Stimulated activated CD8-positive, alpha-beta memory T cell treated with anti-CD3 and anti-CD28 coated beads, Interleukin-15, amount 100 ng/mL, for 4 hours (primary cell): ENCODE results near the gene MTCH2.
"Not testable (repeated sequence)": the region's sequence is repeated elsewhere in the genome, so short reads cannot be mapped to it uniquely, and the experiment has no call there.

Experiments
- DNase-seq, 2 donors: peaks; one replicate each; pipeline ENCODE4 v3.0.0-alpha.2; 2020; ENCODE audit warnings: low read depth in 2 of 2

Gene MTCH2

GRCh38 chr11:47636331-47636730 is 6.0 kb downstream of the MTCH2 start:
- DNase-seq: not testable (repeated sequence)

- DNase-seq: no peak
These were observed 10.9 kb downstream of the MTCH2 start for GRCh38 chr11:47631473-47631872.

- no peak for DNase-seq
These were observed 14.3 kb downstream of the MTCH2 start for GRCh38 chr11:47628026-47628425.

GRCh38 chr11:47626234-47626633 is 16.1 kb downstream of the MTCH2 start:
- no peak for DNase-seq

GRCh38 chr11:47620836-47621378 is 21.5 kb downstream of the MTCH2 start:
- no peak for DNase-seq

GRCh38 chr11:47617417-47617809 is 24.9 kb downstream of the MTCH2 start:
- DNase-seq: no peak

GRCh38 chr11:47616726-47617416 is 25.5 kb downstream of the MTCH2 start:
- DNase-seq: no peak

- no peak for DNase-seq
These were observed 27.1 kb downstream of the MTCH2 start for GRCh38 chr11:47615249-47615648.

- DNase-seq: no peak
These were observed 31.0 kb downstream of the MTCH2 start for GRCh38 chr11:47611348-47611794.

- DNase-seq: no peak
These were observed 32.7 kb downstream of the MTCH2 start for GRCh38 chr11:47609675-47610074.

GRCh38 chr11:47607380-47607779 is 35.0 kb downstream of the MTCH2 start:
- no peak for DNase-seq

- DNase-seq: no peak
These were observed 35.6 kb downstream of the MTCH2 start for GRCh38 chr11:47606731-47607130.

- DNase-seq: no peak
These were observed 36.4 kb downstream of the MTCH2 start for GRCh38 chr11:47605921-47606320.

- DNase-seq: no peak
These were observed 39.1 kb downstream of the MTCH2 start for GRCh38 chr11:47603295-47603694.

GRCh38 chr11:47599902-47600301 is 42.5 kb downstream of the MTCH2 start:
- no peak for DNase-seq

- DNase-seq: no peak
These were observed 46.4 kb downstream of the MTCH2 start for GRCh38 chr11:47595967-47596366.

GRCh38 chr11:47595029-47595428 is 47.3 kb downstream of the MTCH2 start:
- DNase-seq: no peak

- no peak for DNase-seq
These were observed 48.2 kb downstream of the MTCH2 start, which contains the start of gene C1QTNF4 for GRCh38 chr11:47593934-47594855. Gene C1QTNF4, minus strand, starts transcription at chr11:47594411. Its CDS starts 3,601 bp downstream, at chr11:47590810.

GRCh38 chr11:47593492-47593933 is 48.8 kb downstream of the MTCH2 start:
- no peak for DNase-seq

- no peak for DNase-seq
These were observed 49.4 kb downstream of the MTCH2 start for GRCh38 chr11:47592970-47593369.

GRCh38 chr11:47592251-47592650 is 50.1 kb downstream of the MTCH2 start:
- no peak for DNase-seq

GRCh38 chr11:47591764-47592163 is 50.6 kb downstream of the MTCH2 start:
- no peak for DNase-seq
